Measurements from ENCODE around the gene RASSF4. TPM values are rescaled to one million over a fixed set of nuclear protein-coding genes. Genes with fewer than 3 reads are reported as not detected.

RASSF4 gene
- total and polyA plus RNA-seq, 9 of the 15 experiments (the other 6 are each of a cell fraction or from before 2014, with no cell fraction given): 0.01 to 0.62 (median 0.11) TPM; not detected in 3

DNA sequence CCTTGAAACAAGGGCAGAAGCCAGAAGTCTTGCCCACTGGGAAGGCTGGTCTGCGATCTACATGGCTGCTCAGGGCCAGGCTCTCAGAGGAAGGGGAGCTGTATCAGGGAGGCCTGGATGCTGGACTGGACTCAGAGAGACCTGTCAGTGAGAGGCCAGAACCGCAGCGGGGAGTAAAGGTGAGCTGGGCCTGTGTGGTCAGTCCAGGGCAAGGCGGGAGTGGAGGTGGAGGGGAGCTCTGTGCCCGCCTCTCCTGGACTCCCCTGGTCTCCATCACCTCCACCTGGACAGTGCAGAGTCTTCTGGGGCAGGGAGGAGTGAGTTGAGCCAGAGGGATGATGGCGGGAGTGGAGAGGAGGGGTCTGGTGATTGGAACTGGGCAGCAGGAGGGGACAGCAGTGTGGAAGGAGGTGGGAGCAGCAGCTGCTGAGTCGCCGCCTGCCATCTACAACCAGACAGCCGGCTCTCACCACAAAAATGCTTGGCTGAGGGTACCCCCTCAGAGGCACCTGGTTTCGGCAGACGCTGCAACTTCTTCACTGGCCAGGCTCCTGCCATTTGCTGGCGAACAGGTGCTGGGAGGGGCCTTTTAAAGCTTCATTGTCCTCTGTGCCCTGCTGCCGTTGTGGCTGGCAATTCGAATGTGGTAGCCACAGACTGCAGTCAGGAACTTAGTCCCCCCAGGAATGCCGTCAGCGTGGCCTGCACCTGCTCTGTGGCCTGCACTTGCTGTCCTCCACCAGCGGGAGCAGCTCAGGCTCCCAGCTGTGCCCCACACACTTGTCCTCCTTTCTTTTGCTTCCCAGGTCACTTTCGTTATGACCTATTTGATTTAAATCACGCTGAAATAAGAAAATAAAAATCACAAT lies 3.5 kb downstream of the RASSF4 start (continued):
- TF ChIP-seq, protein P1, sequence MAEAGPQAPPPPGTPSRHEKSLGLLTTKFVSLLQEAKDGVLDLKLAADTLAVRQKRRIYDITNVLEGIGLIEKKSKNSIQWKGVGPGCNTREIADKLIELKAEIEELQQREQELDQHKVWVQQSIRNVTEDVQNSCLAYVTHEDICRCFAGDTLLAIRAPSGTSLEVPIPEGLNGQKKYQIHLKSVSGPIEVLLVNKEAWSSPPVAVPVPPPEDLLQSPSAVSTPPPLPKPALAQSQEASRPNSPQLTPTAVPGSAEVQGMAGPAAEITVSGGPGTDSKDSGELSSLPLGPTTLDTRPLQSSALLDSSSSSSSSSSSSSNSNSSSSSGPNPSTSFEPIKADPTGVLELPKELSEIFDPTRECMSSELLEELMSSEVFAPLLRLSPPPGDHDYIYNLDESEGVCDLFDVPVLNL (CRISPR knock-in tag; IDR thresholded peaks at IDR 0.05; ENCODE audit: low read depth): no peak
- TF ChIP-seq SRF (CRISPR knock-in tag; IDR thresholded peaks at IDR 0.05): no peak
- no peak for TF ChIP-seq TFAM (CRISPR knock-in tag; conservative IDR thresholded peaks at IDR 0.05)
- TF ChIP-seq ZNF75A (CRISPR knock-in tag; IDR thresholded peaks at IDR 0.05): no peak
- TF ChIP-seq, protein P2, sequence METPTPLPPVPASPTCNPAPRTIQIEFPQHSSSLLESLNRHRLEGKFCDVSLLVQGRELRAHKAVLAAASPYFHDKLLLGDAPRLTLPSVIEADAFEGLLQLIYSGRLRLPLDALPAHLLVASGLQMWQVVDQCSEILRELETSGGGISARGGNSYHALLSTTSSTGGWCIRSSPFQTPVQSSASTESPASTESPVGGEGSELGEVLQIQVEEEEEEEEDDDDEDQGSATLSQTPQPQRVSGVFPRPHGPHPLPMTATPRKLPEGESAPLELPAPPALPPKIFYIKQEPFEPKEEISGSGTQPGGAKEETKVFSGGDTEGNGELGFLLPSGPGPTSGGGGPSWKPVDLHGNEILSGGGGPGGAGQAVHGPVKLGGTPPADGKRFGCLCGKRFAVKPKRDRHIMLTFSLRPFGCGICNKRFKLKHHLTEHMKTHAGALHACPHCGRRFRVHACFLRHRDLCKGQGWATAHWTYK (CRISPR knock-in tag; IDR thresholded peaks at IDR 0.05): no peak
- TF ChIP-seq, protein P3, sequence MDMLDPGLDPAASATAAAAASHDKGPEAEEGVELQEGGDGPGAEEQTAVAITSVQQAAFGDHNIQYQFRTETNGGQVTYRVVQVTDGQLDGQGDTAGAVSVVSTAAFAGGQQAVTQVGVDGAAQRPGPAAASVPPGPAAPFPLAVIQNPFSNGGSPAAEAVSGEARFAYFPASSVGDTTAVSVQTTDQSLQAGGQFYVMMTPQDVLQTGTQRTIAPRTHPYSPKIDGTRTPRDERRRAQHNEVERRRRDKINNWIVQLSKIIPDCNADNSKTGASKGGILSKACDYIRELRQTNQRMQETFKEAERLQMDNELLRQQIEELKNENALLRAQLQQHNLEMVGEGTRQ (CRISPR knock-in tag; IDR thresholded peaks at IDR 0.05): no peak
- TF ChIP-seq ZNF384 (IDR thresholded peaks at IDR 0.05; ENCODE audit: low read depth, low read length): no peak
- TF ChIP-seq, protein P4, sequence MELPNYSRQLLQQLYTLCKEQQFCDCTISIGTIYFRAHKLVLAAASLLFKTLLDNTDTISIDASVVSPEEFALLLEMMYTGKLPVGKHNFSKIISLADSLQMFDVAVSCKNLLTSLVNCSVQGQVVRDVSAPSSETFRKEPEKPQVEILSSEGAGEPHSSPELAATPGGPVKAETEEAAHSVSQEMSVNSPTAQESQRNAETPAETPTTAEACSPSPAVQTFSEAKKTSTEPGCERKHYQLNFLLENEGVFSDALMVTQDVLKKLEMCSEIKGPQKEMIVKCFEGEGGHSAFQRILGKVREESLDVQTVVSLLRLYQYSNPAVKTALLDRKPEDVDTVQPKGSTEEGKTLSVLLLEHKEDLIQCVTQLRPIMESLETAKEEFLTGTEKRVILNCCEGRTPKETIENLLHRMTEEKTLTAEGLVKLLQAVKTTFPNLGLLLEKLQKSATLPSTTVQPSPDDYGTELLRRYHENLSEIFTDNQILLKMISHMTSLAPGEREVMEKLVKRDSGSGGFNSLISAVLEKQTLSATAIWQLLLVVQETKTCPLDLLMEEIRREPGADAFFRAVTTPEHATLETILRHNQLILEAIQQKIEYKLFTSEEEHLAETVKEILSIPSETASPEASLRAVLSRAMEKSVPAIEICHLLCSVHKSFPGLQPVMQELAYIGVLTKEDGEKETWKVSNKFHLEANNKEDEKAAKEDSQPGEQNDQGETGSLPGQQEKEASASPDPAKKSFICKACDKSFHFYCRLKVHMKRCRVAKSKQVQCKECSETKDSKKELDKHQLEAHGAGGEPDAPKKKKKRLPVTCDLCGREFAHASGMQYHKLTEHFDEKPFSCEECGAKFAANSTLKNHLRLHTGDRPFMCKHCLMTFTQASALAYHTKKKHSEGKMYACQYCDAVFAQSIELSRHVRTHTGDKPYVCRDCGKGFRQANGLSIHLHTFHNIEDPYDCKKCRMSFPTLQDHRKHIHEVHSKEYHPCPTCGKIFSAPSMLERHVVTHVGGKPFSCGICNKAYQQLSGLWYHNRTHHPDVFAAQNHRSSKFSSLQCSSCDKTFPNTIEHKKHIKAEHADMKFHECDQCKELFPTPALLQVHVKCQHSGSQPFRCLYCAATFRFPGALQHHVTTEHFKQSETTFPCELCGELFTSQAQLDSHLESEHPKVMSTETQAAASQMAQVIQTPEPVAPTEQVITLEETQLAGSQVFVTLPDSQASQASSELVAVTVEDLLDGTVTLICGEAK (IDR thresholded peaks at IDR 0.05): no peak
- TF ChIP-seq, protein P4 (CRISPR knock-in tag; IDR thresholded peaks at IDR 0.05): no peak
- TF ChIP-seq, protein P5, sequence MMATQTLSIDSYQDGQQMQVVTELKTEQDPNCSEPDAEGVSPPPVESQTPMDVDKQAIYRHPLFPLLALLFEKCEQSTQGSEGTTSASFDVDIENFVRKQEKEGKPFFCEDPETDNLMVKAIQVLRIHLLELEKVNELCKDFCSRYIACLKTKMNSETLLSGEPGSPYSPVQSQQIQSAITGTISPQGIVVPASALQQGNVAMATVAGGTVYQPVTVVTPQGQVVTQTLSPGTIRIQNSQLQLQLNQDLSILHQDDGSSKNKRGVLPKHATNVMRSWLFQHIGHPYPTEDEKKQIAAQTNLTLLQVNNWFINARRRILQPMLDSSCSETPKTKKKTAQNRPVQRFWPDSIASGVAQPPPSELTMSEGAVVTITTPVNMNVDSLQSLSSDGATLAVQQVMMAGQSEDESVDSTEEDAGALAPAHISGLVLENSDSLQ (IDR thresholded peaks at IDR 0.05): no peak
- no peak for TF ChIP-seq SMARCA5 (IDR thresholded peaks at IDR 0.05)
- TF ChIP-seq RAD21 (CRISPR knock-in tag; conservative IDR thresholded peaks at IDR 0.05 in 1 of 2, IDR thresholded peaks at IDR 0.05 in 1 of 2): no peak
